Measurements from ENCODE around the gene NRF1.
"Not testable (repeated sequence)": the region's sequence is repeated elsewhere in the genome, so short reads cannot be mapped to it uniquely, and the experiment has no call there.

DNA sequence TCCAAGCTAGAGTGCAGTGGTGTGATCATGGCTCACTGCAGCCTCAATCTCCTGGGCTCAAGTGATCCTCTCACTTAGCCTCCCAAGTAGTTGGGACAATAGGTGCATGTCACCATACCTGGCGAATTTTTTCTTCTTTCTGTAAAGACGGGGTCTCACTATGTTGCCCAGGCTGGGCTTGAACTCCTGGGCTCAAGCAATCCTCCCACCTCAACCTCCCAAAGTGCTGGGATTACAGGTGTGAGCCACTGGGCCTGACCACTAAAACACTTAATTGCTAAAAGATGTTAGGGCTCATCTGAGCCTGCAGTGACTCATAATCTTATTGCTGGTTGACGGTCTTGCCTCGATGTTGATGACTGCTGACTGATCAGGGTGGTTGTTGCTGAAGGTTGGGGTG, 63.0 kb downstream of the NRF1 start:
- not testable (repeated sequence) for TF ChIP-seq RAD21 (IDR thresholded peaks at IDR 0.05; ENCODE audit: low read depth); EZH2phosphoT487 (IDR thresholded peaks at IDR 0.05; ENCODE audit: borderline replicate concordance); EZH2 (IDR thresholded peaks at IDR 0.05); POLR2A (IDR thresholded peaks at IDR 0.05; ENCODE audit: borderline replicate concordance, extremely low read depth, insufficient read depth, insufficient read length); FOSL1 (IDR thresholded peaks at IDR 0.05; ENCODE audit: low read depth)
- TF ChIP-seq, protein P1, sequence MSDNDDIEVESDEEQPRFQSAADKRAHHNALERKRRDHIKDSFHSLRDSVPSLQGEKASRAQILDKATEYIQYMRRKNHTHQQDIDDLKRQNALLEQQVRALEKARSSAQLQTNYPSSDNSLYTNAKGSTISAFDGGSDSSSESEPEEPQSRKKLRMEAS (IDR thresholded peaks at IDR 0.05) = not testable (repeated sequence)
- TF ChIP-seq, protein P2, sequence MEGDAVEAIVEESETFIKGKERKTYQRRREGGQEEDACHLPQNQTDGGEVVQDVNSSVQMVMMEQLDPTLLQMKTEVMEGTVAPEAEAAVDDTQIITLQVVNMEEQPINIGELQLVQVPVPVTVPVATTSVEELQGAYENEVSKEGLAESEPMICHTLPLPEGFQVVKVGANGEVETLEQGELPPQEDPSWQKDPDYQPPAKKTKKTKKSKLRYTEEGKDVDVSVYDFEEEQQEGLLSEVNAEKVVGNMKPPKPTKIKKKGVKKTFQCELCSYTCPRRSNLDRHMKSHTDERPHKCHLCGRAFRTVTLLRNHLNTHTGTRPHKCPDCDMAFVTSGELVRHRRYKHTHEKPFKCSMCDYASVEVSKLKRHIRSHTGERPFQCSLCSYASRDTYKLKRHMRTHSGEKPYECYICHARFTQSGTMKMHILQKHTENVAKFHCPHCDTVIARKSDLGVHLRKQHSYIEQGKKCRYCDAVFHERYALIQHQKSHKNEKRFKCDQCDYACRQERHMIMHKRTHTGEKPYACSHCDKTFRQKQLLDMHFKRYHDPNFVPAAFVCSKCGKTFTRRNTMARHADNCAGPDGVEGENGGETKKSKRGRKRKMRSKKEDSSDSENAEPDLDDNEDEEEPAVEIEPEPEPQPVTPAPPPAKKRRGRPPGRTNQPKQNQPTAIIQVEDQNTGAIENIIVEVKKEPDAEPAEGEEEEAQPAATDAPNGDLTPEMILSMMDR (IDR thresholded peaks at IDR 0.05 in 2 of 3, conservative IDR thresholded peaks at IDR 0.05 in 1 of 3; ENCODE audit: borderline replicate concordance in 1 of 3, insufficient read depth in 1 of 3, low read depth in 2 of 3, low read length in 2 of 3) = not testable (repeated sequence)
